NCI-H2107 treated with DMSO at 0.1 percent for 48 hours (cell line): ENCODE results near the gene OR10H2.
"Not testable (repeated sequence)": the region's sequence is repeated elsewhere in the genome, so short reads cannot be mapped to it uniquely, and the experiment has no call there.

Experiments
- DNase-seq: peaks from one replicate; lab custom pipeline; 2025; ENCODE audit not compliant: unreplicated experiment; lab: John Stamatoyannopoulos, UW

The OR10H2 gene

DNA sequence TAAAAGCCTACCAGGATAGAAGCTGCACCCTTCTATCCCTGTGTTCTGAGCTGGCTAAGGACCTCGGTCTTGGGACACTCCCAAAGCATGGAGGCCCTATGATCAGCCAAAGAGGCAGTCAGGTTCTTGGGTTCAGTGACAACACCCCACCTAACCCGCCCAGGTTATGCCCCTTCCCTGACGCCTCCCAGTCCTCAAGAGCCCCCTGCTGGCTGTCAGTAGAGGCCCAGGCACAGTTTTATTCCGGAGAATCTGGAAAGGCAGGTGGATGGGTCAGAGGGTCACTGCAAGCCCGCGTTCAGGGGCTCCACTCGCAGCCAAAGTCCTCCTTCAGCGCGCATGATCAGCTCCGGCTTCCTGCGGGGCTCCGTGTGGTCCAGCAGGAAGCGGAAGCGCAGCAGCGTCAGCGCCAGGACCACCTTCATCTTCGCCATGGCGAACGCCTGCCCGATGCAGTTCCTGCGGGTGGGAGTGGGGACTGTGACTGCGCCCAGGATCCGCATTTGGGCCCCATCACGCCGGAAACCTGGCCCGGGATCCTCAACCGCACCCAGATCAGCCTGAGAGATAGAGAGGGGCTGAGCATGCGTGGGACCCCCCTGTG lies 32.2 kb downstream of the OR10H2 start:
- DNase-seq: no peak

- DNase-seq: no peak
Observed at GRCh38 chr19:15769586-15769985, 41.8 kb downstream of the OR10H2 start.

- not testable (repeated sequence) for DNase-seq
Observed at GRCh38 chr19:15774159-15774558, 46.3 kb downstream of the OR10H2 start.

- no peak for DNase-seq
Observed at GRCh38 chr19:15775249-15775648, 47.4 kb downstream of the OR10H2 start.

DNA sequence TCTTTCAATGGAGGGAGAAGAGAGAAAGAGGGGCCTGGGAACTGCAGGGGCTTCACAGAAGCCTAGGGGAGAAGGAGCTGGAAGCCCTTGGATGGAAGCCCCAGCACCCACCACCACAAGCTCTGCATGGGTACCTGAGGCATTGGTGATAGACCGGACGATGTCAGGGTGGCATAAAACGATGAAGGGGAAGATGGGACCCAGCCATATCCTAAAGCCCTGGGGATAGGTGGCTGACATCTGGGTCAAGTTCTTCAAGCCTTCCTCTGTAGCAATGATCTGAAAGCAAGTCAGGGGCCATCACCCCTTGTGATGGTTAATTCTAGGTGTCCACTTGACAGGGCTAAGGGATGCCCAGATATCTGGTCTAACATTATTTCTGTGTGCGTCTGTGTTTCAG lies 48.4 kb downstream of the OR10H2 start:
- no peak for DNase-seq

GRCh38 chr19:15776991-15777970 lies 49.5 kb downstream of the OR10H2 start:
- no peak for DNase-seq
